Muscle layer of colon (tissue), 2 donors: Measurements from ENCODE around the gene TYW1B.
"Not testable (repeated sequence)": the region's sequence is repeated elsewhere in the genome, so short reads cannot be mapped to it uniquely, and the experiment has no call there.

Experiments used
- H3K27ac ChIP-seq: one replicate; pipeline ENCODE4 v1.7.0; 2013; ENCODE audit warnings: low read depth, mild to moderate bottlenecking, low read length, moderate library complexity
- H3K27me3 ChIP-seq, 2 donors: one replicate each; pipeline ENCODE4 v1.7.0; 2013; ENCODE audit warnings: low read length in 2 of 2, mild to moderate bottlenecking in 2 of 2; ENCODE audit not compliant: insufficient read depth in 2 of 2, control insufficient read depth in 1 of 2
- H3K36me3 ChIP-seq: one replicate; pipeline ENCODE4 v1.7.0; 2013; ENCODE audit warnings: mild to moderate bottlenecking, low read length; ENCODE audit not compliant: insufficient read depth
- H3K4me1 ChIP-seq: one replicate; pipeline ENCODE4 v1.7.0; 2013; ENCODE audit warnings: mild to moderate bottlenecking, low read length; ENCODE audit not compliant: insufficient read depth
- H3K4me3 ChIP-seq, 2 donors: one replicate each; pipeline ENCODE4 v1.7.0; 2013; ENCODE audit warnings: low read length in 2 of 2, low read depth in 1 of 2, mild to moderate bottlenecking in 1 of 2, moderate library complexity in 1 of 2
- H3K9ac ChIP-seq: one replicate; pipeline ENCODE4 v1.7.0; 2013; ENCODE audit warnings: low read length
- H3K9me3 ChIP-seq: one replicate; pipeline ENCODE4 v1.7.0; 2013; ENCODE audit warnings: mild to moderate bottlenecking, low read length
- donor health status: abdominal sarcoma.
- donor health status: Adenocarcinoma of cecum.

Gene TYW1B

GRCh38 chr7:72830567-72830966 lies 2.6 kb upstream of the TYW1B start:
- Histone ChIP-seq H3K36me3 (peaks cover 19% of the 10 kb centered on the region), H3K9ac (peak overlapping the region; percentile 82), H3K4me1 (peaks cover 16% of the 10 kb centered on the region), H3K27ac (peak overlapping the region; percentile 97), H3K4me3 (peak overlapping the region in 1 of 2 donors; percentile 71)
- H3K9me3 ChIP-seq, H3K27me3 ChIP-seq: not testable (repeated sequence)

GRCh38 chr7:72829687-72830354 lies 1.8 kb upstream of the TYW1B start:
- Histone ChIP-seq H3K36me3 (peaks cover 17% of the 10 kb centered on the region), H3K27ac (peak overlapping the region; percentile 97), H3K4me1 (peaks cover 16% of the 10 kb centered on the region), H3K9ac (peak overlapping the region; percentile 82), H3K4me3 (peak overlapping the region; percentile 71 to 77)
- H3K9me3 ChIP-seq, H3K27me3 ChIP-seq: not testable (repeated sequence)

- H3K9ac ChIP-seq, result peak overlapping the region; percentile 82
- H3K27ac ChIP-seq, result peak overlapping the region; percentile 97
- not testable (repeated sequence) for H3K27me3 ChIP-seq, H3K9me3 ChIP-seq
- H3K36me3 ChIP-seq, result peaks cover 17% of the 10 kb centered on the region
- H3K4me1 ChIP-seq, result peaks cover 16% of the 10 kb centered on the region
- peak overlapping the region; percentile 71 to 77 for H3K4me3 ChIP-seq
These were observed 1.3 kb upstream of the TYW1B start for GRCh38 chr7:72829291-72829686.

GRCh38 chr7:72823765-72824732 lies 4.0 kb downstream of the TYW1B start:
- H3K4me3 ChIP-seq, H3K4me1 ChIP-seq, H3K36me3 ChIP-seq, H3K9ac ChIP-seq, H3K27ac ChIP-seq, H3K27me3 ChIP-seq, H3K9me3 ChIP-seq: not testable (repeated sequence)

- not testable (repeated sequence) for H3K4me3 ChIP-seq, H3K36me3 ChIP-seq, H3K27ac ChIP-seq, H3K9ac ChIP-seq, H3K27me3 ChIP-seq, H3K4me1 ChIP-seq, H3K9me3 ChIP-seq
These were observed 5.5 kb downstream of the TYW1B start for GRCh38 chr7:72822497-72822896.

- not testable (repeated sequence) for H3K4me3 ChIP-seq, H3K27ac ChIP-seq, H3K9me3 ChIP-seq, H3K36me3 ChIP-seq, H3K9ac ChIP-seq, H3K4me1 ChIP-seq, H3K27me3 ChIP-seq
These were observed 9.2 kb downstream of the TYW1B start for GRCh38 chr7:72818663-72819361.

- not testable (repeated sequence) for H3K27ac ChIP-seq, H3K9ac ChIP-seq, H3K9me3 ChIP-seq, H3K4me3 ChIP-seq, H3K4me1 ChIP-seq, H3K27me3 ChIP-seq, H3K36me3 ChIP-seq
These were observed 10.3 kb downstream of the TYW1B start for GRCh38 chr7:72817661-72818060.

GRCh38 chr7:72816370-72817157 lies 11.4 kb downstream of the TYW1B start:
- H3K9me3 ChIP-seq, H3K27ac ChIP-seq, H3K27me3 ChIP-seq, H3K9ac ChIP-seq, H3K4me3 ChIP-seq, H3K36me3 ChIP-seq, H3K4me1 ChIP-seq: not testable (repeated sequence)

GRCh38 chr7:72810437-72810836 lies 17.6 kb downstream of the TYW1B start:
- H3K9ac ChIP-seq, H3K27me3 ChIP-seq, H3K9me3 ChIP-seq, H3K4me3 ChIP-seq, H3K27ac ChIP-seq, H3K36me3 ChIP-seq, H3K4me1 ChIP-seq: not testable (repeated sequence)

- H3K27me3 ChIP-seq, H3K9ac ChIP-seq, H3K4me3 ChIP-seq, H3K9me3 ChIP-seq, H3K27ac ChIP-seq, H3K4me1 ChIP-seq: not testable (repeated sequence)
- peaks cover 14% of the 10 kb centered on the region for H3K36me3 ChIP-seq
These were observed 19.5 kb downstream of the TYW1B start for GRCh38 chr7:72808511-72808910.

GRCh38 chr7:72806851-72807250 lies 21.1 kb downstream of the TYW1B start:
- not testable (repeated sequence) for H3K4me3 ChIP-seq, H3K9ac ChIP-seq, H3K9me3 ChIP-seq, H3K27ac ChIP-seq, H3K4me1 ChIP-seq, H3K27me3 ChIP-seq
- H3K36me3 ChIP-seq, result peaks cover 14% of the 10 kb centered on the region
